ENCODE data around the gene SERPINA4.

- no peak for TF ChIP-seq ZBTB1 (tag by site-specific recombination; IDR thresholded peaks at IDR 0.05)
- no peak for TF ChIP-seq ZNF311 (tag by site-specific recombination; IDR thresholded peaks at IDR 0.05; ENCODE audit: borderline replicate concordance)
- TF ChIP-seq YY1 (tag by site-specific recombination; IDR thresholded peaks at IDR 0.05) = no peak
- no peak for TF ChIP-seq ZBTB44 (tag by site-specific recombination; IDR thresholded peaks at IDR 0.05)
- TF ChIP-seq ZFP3 (tag by site-specific recombination; IDR thresholded peaks at IDR 0.05; ENCODE audit: low read depth) = no peak
- TF ChIP-seq, protein P1, sequence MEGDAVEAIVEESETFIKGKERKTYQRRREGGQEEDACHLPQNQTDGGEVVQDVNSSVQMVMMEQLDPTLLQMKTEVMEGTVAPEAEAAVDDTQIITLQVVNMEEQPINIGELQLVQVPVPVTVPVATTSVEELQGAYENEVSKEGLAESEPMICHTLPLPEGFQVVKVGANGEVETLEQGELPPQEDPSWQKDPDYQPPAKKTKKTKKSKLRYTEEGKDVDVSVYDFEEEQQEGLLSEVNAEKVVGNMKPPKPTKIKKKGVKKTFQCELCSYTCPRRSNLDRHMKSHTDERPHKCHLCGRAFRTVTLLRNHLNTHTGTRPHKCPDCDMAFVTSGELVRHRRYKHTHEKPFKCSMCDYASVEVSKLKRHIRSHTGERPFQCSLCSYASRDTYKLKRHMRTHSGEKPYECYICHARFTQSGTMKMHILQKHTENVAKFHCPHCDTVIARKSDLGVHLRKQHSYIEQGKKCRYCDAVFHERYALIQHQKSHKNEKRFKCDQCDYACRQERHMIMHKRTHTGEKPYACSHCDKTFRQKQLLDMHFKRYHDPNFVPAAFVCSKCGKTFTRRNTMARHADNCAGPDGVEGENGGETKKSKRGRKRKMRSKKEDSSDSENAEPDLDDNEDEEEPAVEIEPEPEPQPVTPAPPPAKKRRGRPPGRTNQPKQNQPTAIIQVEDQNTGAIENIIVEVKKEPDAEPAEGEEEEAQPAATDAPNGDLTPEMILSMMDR (tag by site-specific recombination; IDR thresholded peaks at IDR 0.05) = no peak
These were observed 35.1 kb downstream of the SERPINA4 start for GRCh38 chr14:94596361-94596760.

Data from HEK293 (cell line).